Gastroesophageal sphincter (tissue), 3 donors: ENCODE data around the gene ZEB2.

Experiments
- CTCF ChIP-seq, 4 experiments: fragments of 200-600 bp in 2 of 4; fragments of 450-650 bp in 2 of 4; sonication (generic) in 1 of 4; IDR thresholded peaks; one replicate each; pipeline ENCODE4 v1.5.1; 2017 to 2019; ENCODE audit warnings: antibody characterized with exemption in 4 of 4, mild to moderate bottlenecking in 2 of 4, moderate library complexity in 2 of 4
- POLR2A ChIP-seq, 2 donors: fragments of 450-650 bp; IDR thresholded peaks; one replicate each; pipeline ENCODE4 v1.6.1; 2017; ENCODE audit warnings: antibody characterized with exemption in 2 of 2, mild to moderate bottlenecking in 2 of 2, moderate library complexity in 1 of 2

- TF ChIP-seq CTCF (IDR thresholded peaks at IDR 0.05): no peak
- no peak for TF ChIP-seq POLR2A (IDR thresholded peaks at IDR 0.05)
These were observed 10.7 kb downstream of the ZEB2 start for GRCh38 chr2:144509001-144509878.
